NCI-H2196 treated with DMSO at 0.1 percent for 48 hours (cell line): ENCODE measurements around the gene PPP1R13B.

Experiments
- DNase-seq: peaks from one replicate; lab custom pipeline; 2025; ENCODE audit not compliant: unreplicated experiment; lab: John Stamatoyannopoulos, UW

Gene PPP1R13B

DNA sequence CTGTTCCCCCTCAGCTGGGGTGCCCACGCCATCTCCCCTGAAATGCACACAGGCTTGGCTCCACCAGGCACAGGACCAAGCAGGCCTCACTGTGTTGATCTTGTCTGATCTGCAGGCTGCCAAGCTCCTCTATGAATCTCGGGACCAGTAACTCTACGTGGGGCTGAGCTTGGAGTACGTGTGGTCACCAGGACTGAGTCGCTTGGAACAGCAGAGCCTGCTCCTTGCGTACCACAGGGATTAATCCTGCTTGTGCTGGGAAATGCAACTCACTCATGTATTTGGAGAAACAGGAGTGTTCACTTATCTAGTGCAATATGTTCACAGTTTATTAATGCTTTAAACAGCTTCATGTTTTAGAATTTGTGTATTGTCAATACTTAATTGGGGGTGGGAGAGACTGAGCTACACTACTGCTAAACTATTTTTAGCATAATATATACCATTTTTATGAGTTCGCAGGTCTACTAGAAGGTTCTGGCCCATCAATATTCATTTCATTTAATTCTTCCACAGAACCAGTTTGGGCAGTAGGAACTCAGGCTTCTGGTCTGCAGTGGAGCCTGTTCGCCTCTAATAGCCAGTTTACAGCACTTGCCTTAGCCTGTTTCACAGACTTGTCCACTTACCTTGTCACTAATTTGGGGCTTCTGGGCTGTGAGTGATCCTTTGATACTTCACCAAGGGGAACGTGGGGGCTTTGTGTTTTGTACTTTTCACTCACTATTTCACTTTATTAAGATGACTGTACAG, 114.3 kb downstream of the PPP1R13B start:
- DNase-seq: no peak

DNA sequence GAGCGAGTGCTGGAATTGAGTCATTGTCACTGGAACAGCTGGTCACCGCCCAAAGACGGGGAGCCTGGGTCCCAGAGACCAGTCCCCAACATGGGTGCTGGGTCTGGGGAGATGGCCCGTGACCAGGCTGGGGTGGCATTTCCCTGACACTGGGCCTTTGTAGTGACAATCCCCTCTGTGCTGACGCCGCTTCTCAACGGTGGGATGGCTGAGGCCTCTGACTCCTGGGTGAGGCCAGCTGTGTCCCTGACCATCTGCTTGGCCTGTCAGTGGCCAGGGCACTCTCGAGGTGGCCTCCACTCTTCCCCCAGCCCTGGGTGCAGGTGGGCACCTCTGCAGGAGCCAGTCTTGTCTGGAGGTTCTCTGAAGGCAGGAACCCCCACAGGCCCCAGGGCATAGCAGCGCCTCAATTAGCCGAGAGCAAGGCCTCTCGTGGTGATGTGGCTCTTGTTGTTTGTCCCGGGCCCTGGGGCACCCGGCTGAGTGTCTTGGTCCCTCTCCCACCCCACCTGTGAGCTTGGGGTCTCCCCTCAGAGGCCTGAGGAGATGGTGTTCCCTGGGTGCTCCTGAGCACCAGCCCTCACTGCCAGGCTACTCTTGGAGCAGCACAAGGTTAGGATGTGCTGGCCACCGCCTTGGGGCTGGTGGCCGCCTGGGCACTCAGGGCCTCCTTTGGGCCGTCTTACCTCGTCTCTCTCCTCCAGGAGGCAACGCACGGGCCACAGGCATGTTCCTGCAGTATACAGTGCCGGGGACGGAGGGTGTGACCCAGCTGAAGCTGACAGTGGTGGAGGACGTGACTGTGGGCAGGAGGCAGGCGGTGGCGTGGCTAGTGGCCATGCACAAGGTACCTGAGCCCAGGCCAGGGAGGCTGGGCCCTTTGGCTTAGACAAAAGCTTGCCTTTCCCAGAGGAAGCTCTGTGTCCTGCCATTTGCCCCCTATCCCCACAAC, 115.2 kb downstream of the PPP1R13B start:
- no peak for DNase-seq

DNA sequence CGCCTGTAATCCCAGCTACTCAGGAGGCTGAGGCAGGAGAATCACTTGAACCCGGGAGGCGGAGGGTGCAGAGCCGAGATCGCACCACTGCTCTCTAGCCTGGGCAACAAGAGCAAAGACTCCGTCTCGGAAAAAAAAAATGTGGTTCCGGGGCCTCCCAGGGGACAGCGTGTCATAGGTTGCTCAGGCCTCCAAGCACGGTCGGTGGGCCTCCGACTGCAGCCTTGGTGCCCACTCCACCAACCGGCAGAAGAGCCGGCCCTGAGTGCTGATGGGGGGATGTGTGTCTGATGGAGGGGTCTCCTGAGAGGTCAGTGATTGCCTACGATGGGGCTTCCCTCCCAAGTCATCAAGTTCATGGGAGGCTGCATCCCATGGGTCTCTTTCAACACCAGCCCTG, 115.9 kb downstream of the PPP1R13B start:
- no peak for DNase-seq

DNA sequence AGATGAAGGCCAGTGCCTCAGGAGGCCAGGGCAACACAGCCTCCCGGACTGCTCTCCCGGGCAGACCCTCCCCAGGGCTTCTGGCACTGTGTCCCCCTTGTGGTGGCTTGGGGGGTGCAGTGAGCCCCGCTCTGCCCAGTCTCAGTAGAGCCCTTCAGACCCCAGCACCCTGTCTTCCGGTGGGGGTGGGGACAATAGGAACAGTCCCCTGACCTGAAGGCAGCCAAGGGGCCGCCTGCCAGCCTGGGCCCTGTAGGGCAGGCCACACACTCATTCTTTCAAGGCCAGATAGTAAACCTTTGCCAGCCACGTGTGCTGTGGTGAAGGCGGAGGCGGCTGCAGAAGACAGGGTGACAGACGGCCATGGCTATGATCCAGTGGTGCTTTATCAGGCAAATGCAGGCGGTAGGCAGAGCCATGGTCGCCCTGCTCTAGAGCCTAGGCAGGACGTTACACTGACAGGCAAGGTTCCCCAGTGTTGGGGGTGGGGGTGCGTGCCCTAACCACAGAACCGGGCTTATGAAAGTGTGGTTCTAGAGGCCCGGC, 116.8 kb downstream of the PPP1R13B start:
- DNase-seq: no peak

DNA sequence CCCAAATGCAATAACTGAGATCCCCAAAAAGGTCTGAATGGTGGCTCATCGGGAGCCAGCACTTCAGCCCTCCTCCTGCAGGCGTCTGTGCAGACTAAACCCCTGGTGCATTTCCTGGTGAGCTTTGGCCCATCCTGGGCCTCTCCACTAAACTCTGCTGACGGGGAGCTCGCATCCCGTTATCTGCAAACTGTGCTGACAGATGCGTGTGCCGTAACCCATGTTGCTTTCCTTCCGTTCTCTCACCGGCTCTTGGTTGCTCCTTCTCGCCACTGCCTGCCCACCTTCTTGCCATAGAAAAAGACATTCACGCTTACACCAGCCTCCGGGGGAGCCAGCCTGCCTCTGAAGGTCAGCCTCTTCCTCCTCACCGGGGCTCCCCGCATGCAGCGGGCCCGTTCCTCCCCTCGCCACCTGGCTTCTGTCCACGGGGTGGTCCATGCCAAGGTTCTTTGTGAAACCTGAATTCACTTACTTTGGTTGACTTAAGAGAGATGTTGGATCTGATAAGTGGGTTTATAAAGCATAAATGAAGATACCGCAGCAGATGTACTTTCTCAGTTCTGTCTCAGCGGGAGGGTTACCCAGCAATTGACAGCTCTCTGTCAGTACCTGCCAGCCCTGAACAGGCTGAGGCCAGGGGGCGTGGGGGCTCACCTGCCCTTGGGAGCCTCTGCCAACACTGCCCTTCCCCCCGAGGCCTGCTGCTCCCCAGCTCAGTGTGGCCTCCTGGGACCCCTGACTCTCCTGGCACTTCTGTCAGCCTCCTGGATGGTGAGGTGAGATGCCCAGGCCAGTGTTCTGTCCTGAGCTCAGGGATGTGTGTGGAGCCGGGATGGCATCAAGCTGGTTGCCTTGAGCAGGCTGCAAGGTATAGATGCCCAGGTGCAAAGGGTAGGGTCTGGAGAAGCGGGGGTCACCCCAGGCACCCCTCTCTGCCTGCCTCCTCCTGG, 117.6 kb downstream of the PPP1R13B start:
- DNase-seq: no peak

DNA sequence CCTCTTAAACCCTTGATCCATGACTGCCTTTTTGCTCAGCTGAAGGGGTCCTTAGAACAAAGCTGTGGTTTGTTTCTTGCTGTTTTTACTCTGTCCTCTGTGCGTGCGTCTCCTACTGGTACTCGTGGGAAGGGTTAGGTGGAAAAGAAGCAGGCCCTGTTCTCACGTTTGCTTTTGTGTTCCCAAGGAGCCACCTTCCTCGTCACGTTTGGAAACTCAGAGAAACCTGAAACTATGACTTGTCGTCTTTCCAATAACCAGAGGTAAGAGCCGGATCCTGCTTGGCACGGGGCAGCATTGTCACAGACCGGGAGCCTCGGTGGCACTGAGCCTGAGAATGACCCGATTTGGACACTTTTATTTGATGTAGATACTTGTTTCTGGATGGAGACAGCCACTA, 118.7 kb downstream of the PPP1R13B start:
- DNase-seq: no peak

DNA sequence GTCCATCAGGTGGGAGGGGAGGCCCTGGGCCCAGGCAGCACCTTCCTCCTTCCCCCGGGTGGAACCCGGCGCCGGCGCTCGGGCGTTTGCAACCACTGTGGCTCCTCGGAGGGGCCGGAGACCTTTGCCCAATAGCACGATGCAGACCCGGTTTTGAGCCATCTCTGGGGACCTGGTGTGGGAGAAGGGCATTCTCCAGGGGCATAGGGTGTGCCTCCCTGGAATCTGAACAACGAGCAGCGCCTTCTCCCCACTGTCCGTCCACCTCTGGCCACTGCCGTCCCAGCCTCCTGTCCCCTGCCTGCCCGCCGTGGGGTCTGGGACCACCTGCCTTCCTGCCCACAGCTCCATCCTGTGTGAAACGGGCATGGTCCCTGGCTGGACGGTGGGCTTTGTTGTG, 119.2 kb downstream of the PPP1R13B start:
- no peak for DNase-seq

DNA sequence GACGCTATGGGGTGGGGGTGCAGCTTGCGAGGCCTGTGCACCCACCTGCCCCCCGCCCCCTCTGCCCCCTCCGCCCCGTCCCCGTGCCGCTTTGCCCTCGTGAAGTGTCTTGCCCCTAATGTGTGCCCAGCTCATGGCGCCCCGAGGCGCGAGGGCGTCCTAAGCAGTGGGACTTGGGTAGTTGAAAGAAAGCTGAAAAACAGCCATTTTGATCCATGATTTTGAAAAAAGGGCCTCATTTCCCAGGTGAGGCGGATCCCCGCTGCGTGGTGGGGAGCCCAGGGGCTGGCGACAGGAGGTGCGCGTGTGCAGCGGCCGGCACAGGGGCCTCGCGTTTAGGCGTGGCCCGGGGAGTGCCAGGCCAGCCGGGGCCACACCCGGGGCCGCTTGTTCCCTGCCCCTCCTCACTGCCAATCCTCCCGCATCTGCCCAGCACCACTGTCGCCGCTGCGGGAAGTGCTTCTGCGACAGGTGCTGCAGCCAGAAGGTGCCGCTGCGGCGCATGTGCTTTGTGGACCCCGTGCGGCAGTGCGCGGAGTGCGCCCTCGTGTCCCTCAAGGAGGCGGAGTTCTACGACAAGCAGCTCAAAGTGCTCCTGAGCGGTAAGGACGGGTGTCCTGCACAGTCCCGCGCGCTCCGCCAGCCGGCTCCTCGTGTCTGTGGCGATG, 119.9 kb downstream of the PPP1R13B start:
- no peak for DNase-seq

DNA sequence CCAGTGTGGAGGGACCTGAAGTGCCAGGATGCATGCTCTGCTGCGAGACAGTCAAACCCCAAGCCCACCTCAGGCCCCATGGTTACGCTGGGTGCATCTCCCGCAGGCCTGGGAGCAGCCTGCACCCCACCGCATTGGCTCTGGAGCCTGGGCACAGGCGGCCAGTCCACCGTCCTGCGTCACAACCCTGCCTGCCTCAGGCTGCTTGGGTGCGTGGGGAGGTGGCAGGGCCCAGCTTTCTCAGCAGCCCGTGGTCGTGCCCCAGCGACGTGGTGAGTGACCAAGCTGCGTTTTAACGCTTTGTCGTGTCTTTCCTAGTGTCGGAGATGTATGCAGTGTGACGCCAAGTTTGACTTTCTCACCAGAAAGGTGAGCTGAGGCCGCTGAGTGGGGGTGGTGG, 120.9 kb downstream of the PPP1R13B start:
- no peak for DNase-seq

DNA sequence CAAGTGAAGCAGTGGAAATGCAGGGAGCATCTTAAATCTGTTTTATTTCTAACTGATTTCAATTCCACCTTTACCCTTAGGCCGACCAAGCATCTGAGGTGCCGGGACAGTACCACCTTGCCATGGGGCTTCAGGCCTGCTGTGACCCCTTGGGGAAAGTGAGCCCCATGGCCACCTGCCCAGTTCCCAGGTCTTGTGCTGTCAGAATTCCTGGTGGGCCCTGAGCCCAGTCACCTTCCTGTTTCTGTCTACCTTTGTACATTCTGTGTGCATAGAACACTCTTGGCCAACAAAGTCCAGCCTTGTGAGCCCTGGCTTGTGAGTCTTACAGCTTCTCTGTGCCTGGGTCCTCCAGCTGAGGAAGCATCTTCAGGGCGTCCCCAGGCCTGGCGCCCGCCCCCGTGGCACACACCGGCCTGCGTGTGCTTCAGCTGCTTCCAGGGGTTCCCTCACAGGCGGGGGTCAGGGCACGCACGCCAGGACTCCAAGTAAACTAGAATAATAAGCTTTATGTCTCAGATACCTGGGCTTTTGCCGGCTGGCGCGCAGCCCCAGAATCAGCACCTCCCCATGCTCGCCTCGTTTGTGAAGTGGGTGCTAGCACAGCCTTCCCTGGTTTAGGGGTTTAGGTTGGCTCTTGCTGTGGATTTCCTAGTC, 121.5 kb downstream of the PPP1R13B start:
- DNase-seq: no peak

DNA sequence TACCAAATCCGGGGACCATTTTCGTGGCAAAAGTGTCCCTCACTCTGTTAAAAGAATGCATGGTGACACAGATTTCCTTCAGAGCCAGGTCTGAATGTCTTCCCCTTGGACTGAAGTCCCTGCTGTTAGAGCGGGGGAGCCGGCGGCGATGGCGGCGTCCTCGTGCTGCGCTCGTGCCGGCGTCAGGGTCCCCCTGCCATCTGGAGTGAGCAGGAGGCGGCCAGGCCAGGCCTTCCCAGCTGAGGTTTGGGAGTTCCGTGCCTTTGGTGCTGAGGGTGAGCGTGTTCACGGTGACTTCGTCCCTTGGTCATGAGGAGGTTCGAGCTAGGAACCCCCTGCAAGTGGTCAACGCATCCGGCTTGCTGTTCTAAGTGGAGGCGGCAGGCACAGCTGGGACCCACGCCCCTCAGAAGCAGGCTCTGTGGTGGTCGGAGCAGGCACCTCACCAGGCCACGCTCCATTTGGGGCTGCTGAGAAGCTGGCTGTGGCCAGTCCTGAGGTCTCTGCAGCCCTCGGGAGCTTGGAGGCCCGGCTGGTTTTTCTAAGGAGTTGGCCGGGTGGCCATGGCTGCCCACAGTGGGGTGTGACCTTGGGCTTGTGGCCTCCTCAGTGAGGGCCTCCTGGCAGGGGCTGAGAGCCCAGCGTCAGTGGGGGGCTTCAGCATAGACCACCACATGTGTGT, 122.2 kb downstream of the PPP1R13B start:
- no peak for DNase-seq

DNA sequence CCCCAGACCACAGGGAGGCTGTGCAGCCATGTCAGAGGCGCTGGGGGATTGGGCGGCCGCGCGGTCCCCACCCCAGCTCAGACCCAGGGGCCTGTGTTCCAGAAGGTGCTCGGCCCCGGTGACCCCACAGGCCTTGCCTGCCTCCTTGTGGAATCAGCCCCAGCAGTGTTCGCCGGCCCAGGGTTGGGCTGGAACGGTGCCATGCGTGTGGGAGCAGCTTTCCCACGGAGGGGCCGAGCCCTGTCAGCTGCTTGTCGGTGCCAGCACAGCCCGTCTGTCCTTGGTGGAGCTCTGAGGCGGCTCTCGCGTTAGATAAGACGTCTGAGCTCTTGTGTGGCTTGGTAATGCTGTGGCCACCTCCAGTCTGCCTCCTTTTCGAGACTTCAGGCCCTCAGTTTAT, 123.3 kb downstream of the PPP1R13B start:
- DNase-seq: no peak

DNA sequence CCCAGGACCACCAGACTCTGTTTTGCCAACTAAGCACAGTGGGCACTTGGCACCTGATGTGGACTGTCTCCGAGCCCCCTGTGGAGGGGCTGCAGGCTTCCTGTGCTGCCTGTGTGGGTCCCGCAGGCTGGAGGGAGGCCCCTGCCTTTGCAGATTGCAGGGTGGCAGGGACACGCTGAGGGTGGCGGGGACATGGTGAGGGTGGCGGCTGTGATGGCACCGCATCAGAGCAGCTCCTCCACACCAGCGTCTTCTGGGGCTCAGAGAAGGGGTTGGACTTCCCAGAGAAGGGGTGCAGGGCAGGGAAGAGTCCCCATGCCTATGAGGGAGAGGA, 123.7 kb downstream of the PPP1R13B start:
- DNase-seq: no peak

DNA sequence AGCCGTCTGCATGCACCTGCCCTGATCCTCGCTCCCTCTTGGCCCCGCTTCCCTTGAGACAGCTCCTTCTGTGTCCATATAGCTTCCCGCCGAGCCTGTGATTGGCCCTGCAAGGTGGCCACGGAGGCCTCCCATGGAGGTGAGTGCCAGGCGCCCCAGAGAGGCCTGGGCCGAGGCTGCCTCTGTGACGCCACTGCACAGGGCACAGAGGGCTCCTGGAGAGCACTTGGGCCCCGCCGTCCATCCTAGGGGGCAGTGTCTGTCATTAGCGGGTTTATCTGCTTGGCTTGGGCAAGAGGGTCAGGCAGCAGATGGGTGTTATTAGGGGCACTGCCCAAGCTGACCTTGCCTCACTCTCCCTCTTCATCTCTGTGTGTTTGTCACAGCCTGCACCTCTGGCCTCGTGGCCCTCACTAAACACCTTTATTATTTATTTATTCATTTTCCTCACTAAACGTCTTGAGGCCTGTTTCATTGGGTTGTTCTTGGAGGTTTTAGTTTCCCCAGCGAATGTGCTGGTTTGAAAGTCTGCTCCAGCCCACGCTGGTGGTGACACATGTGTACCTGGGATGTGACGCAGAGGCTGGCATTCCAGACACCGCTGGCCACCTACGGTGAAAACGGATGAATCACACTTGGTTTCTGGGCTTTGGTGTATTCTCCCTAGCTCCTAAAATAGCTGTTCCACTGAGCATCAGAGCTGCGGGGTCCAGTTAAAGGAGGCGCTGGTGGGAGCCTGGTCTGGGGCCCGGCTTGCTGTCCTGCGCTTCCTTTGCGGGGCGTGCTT, 125.8 kb downstream of the PPP1R13B start:
- DNase-seq: no peak

DNA sequence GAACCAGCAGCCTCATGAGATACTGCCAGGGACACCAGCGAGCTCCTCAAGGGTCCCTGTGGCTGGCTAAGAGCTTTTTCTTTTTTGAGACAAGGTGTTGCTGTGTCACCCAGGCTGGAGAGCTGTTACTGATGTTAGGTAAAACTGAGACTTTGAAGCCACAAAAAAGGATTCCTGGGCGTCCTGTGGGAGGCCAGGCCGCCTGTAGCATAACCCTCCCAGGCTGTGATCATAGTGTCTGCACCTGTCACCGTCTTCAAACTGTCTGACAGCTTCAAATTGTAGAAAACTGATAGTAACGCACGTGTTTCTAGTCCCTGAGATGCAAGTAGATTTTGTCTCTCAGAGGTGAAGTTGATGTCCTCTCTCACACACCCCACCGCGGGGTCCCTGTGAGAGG, 127.6 kb downstream of the PPP1R13B start:
- no peak for DNase-seq

DNA sequence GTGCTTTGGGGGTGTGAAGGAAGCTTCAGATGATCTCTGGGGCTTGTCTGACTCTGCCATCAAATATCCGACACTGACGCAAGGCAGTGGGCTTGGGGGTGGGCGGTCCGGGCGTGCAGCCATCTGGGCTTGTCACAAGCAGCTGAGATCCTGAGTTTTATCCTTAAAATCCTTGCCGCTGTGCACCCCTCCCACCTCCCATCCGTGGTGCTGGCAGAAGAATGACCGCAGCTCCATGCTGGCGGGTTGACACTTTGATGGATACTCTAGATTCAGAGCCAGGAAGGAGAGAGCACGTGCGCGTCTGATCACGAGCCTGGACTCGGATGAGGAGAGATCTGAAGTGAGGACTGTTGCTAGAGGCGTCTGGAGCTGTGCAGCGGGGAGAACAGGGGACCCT, 128.8 kb downstream of the PPP1R13B start:
- DNase-seq: no peak

DNA sequence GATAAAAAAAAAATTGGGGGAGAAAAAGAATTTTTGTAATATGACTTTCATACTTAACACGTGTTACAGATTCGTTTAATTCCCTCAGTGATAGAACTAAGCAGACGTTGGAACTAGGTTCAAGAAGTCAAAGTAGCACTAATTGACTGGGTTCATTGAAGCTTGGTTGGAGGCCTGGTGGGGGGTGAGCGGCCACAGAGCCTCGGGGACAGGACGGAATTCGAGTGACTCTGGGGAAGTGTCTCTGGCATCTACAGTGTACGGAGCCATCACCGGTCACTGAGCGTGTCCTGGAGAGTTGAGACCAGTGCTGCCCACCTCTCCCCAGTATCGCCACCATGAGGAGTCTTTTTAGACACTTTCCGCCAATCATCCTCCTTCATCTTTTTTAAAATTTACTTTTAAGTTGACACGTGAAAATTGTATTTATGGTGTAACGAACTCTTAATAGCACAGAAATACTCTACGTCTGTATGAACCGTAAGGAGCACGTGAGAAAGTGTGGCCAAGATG, 130.4 kb downstream of the PPP1R13B start:
- DNase-seq: no peak

DNA sequence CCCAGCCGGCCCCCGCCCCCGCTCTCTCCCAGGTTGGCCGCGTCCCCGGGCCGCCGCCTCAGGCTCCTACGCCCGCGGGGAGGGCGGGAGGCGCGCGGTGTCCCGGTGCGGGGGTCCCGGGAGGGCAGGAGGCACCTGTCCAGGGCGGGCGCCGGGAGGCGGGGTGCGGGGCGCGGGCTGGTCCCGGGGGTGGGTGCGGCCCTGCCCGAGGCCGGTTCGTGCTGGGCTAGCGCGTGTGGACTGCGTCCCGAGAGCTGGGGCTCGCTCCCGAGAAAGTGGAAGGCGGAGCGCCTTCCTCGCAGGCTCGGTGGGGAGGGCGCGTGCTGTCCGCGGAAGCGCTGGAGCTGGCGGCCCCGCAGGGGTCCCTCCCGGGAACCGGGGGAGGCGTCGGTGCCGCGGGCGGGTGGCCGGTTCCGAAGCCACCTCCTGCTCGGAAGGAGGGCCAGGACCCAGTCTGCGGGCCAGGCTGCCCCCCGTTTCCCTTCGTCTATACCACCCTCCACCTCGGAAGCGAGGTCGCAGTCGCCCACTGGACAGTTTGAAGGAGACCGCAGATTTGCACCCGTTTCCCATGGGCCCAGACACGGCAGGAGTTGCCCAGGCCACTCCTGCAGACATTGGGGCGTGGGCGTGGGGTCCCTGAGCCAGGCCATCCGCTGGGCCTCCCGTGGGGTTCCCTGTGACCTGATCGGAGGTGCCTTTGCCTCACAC, 131.1 kb downstream of the PPP1R13B start:
- DNase-seq: no peak
